ENCODE data around the gene TAC1. TPM values are rescaled to one million over a fixed set of nuclear protein-coding genes. Genes with fewer than 3 reads are reported as not detected.

Gene TAC1
- total RNA-seq (2022; extraction: Qiagen RNA extraction), result 0.11 to 0.34 TPM (median 0.11 TPM) in 3 of 5 replicates, not detected in the others

GRCh38 chr7:97731736-97732564 lies at the start of gene TAC1:
TSS of gene TAC1 (plus strand) at chr7:97732086. CDS start at chr7:97732613, 527 bp downstream.

Other genes starting within 250 kb of the TAC1 start
- gene ASNS, start 140.3 kb downstream of the TAC1 start, total RNA-seq (2022; extraction: Qiagen RNA extraction), result 53.9 to 69.9 TPM (median 58.8 TPM) in 5 replicates